ENCODE measurements around the gene FAM174B.

FAM174B gene

DNA sequence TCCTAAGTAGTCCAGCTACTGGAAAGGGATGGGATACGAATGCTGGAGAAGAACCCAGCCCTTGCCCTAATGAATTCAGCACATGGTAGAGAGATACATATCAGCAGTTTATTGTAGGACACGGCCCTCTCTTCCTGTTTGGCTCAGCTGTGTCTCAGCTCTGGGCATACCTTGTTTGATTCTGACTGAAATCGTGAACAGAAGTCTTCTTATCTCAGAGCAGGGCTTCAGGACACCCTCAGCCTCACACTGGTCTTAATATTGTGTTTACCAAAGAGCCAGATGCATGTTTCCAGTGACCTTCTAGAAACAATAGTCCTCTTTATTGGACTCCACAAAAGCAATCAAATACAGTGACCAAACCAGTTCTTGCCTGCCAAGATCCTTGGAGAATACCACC lies 54.7 kb downstream of the FAM174B start:
- DNase-seq (ENCODE audit: low read depth in 2 of 2): no peak

DNA sequence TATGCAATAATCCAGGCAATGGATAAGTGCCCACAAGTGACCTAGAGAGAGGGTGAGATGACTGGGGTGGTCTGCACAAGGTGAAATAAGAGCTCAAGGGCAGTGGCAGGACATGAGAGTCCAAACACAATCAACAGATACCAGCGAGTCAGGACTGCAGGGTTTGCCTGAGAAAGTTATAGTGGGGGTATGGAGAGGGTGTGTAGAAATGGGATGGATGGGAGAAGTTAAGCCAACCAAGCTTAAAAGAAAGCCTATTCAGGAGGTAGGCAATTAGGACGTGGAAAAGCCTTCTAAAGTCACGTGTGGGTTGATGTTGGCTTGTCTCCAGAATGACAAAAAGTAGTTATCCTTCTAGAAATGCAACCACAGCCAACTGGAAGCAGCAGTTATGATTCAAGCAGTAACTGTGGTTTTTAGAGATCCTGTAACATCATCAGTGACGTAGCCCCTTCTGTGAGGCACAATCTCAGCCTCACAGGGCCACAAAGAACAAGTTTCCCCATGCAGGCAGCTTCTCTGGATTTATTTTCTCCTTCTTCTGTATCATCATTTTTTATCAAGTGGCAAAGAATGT lies 56.1 kb downstream of the FAM174B start:
- DNase-seq (ENCODE audit: low read depth in 2 of 2): no peak

DNA sequence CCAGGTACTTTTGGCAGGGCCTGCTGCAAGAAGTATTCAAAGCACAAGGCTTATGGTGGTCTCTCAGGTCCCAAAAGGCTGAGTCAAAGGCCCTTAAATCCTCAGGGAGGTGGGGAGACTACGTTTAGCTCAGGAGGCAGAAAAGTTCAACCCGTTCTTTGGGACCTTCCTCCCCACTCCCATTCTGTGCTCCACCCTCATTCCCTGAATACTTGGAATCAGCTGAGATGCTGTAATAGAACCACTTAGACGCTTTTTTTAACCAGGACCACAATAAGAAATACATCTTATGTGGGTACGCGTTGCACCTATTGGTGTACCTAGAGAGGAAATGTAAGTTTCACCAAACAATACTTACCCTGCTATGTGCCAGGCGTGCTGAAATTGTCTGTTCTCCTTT lies 58.0 kb downstream of the FAM174B start:
- no peak for DNase-seq (ENCODE audit: low read depth in 2 of 2)

DNA sequence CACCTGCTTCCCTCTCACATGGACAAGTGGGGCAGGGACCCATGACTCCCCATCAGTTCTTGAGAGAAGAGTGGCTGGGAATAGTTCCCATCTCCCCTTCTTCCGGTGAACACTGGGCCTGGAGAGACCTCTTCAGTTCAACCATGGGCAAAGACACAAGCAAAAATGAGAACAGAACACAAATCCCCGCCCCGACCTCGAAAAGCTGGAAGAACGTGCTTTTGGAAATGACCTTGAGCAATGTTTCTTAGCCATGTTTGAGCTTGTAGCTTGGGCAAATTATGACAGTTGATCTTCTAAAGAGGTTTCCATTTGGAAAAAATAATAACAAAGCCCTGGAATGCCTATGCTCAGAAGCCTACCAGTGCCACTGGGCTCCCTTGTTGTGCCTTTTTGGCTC lies 59.0 kb downstream of the FAM174B start:
- DNase-seq (ENCODE audit: low read depth in 2 of 2): no peak

DNA sequence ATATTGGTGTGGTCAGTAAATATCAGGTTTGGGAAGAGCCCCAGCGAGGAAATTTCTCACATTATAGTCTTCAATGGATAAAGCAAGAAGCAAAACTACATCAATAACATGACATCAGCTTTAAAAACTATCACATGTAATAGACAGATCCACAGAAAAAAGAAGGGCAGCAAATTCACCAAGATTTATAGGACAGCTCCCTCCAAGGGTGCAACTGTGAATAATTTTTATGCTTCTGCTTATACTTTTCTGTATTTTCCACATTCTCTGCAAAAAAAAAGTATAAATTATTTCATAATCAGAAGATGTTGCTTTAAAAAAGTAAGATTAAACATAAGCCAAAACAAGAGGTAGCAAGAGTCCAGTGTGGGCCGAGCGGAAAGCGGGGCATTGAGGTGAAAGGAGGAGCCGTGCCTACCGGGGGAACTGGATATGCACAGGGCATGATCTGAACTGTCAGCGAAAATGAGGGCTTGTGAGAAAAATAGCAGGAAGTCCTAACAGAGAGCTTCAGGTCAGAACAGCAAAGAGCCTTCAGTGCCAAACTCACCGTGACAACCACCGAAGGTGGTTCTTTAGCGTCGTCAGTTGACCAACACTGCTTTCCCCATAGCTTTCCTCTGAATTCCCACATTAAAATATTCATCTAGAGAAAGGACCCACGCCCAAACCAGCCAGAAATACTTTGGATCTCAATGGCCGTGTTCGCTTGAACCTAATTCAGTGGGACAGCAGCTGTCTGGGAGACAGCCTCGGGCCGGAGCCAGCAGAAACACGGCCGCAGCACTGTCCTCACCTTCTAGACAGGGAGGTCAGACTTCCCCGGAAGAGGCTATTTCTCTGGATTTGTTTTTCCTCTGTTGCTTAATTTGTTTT lies 59.8 kb downstream of the FAM174B start:
- DNase-seq (ENCODE audit: low read depth in 2 of 2): no peak

DNA sequence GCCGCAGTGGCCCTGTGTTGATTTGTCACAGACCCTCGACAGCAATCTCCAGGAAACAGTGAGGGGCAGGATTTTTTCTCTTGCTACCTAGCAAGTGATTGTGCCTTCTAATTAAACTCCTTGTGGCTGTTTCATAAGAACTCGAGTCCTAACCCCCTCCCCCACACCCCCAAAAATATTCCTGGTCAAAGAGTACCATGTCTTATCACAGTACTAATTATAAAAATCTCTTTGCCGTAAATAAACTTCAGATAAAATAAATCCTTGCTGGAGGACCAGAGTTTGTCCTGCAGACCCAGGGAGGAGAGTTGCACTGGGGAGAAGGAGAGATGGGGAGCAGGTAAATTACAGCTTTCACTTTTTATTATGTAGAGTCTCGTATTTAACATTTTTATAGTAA lies 64.3 kb downstream of the FAM174B start:
- DNase-seq (ENCODE audit: low read depth in 2 of 2): no peak

DNA sequence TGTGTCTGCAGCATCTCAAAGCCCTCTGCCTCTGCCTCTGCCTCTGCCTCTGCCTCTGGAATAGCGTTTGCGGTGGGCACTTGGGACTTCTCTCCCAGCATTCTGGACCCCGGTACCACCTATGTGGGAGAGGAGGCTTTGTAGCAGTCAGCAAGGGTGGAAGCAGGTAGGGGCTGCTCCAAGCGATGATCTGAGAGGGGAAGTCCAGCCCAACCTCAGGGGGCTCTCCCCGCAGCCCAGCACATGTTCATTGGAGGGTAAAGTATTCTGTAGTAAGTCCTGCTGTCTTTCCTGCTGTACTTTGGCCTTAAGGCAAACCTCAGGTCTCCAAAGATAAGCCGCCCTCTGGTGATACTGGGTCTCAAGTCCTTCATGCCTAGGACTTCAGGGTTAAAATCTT lies 68.6 kb downstream of the FAM174B start:
- DNase-seq (ENCODE audit: low read depth in 2 of 2): no peak

DNA sequence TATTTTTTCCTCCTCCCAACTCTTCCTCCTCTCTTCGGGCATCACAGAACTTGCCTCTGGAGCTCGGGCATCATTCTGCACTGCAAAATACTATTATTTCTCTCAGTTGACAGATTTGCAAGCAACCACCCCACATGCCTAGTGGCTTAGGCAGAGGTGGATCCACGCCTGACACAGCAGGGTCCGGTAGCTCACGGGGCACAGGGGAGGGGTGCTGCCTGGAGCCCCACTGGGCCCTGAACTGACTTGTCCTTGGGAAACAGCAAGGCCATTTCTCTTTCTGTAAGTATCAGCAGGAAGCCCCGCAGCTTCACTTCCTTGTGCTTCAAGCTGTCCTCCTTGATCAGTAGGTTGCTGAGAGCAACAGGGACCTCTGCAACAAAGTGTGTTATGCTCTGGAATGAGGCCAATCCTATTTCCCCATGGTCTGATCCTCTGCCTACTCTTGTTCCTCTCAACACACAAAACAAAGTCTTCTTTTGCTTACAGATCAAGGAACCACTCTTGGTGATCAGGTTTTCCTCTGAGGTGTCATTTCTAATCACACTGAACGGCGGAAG lies 69.1 kb downstream of the FAM174B start:
- DNase-seq (ENCODE audit: low read depth in 2 of 2): no peak

DNA sequence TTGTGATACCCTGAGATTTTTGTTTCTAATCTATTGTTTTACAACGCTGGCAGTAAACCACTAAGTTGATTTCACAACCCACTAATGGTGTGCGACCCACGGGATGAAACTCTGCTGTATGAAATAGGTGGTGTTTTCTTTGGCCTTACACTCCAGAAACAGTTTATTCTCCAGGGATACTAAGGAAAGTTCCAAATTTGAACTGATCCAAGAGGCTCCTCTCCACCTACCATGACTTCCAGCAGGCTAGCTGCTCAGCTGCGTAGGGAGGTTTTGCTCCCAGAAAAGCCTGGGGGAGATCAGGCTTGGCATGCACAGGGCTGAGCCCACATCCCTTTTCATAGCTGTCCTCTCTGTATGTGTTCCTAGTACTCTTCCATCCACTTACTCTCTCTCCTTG lies 71.5 kb downstream of the FAM174B start:
- DNase-seq (ENCODE audit: low read depth in 2 of 2): no peak

DNA sequence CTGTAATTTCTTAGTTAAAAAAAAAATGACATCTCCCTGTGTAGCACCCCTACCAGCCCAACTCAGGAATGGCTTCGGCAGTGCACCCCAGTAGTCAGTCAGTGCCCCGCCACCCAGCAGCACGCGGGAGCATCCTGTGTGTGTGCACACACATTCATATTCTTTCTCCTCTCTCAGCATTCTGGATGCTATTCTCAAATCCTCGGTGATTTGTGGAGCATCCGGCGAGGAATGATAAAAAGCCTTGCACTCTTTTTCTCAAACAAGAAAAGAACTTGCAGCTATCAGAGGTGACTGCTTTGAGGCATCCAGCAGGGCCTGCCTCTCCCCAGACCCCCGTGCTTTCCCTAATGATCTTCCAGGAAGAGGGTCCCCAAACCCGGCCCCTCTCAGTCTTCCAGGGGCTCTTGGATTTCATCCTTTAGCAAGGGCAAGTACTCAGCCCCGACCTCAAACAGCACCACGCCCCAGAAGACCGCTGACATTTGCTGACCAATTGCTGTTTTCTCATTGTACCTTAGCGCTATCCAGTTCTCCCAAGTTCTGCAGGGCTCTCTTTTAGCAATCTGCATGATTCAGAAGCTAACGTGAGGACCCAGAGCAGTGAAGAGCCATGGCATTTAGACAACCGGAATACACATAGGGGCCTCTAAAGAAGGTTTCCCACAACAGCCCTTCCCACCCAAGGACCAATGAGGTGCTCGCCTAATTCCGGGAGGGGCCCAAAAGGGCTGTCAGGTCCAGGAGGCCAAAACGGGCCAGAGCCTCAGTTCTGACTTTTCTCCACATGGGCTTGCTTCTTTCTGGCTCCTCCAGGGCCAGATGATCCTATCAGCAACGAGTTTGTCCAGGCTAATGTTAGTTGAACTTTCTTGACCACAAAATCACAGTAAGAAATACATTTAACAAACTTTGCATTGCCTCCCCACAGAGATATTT lies 72.2 kb downstream of the FAM174B start:
- DNase-seq (ENCODE audit: low read depth in 2 of 2): no peak

DNA sequence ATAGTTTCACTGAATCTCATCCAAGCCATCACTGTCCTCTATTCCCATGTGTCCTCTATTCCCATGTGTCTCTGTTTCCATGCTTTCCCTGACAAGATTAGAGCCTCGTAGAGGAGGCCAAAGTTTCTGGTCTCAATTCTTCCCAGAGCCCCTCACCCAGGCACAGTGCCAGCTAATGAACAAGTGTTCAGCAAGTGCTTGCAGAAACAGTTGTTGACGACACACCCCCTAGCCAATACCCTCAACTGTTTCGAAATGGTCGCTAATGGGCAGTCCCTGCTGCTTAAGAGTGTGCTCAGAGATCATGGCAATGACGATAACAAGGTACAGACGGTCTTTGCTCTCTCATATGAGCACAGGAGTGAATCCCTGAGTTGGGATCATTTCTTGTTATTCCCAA lies 73.4 kb downstream of the FAM174B start:
- no peak for DNase-seq (ENCODE audit: low read depth in 2 of 2)

DNA sequence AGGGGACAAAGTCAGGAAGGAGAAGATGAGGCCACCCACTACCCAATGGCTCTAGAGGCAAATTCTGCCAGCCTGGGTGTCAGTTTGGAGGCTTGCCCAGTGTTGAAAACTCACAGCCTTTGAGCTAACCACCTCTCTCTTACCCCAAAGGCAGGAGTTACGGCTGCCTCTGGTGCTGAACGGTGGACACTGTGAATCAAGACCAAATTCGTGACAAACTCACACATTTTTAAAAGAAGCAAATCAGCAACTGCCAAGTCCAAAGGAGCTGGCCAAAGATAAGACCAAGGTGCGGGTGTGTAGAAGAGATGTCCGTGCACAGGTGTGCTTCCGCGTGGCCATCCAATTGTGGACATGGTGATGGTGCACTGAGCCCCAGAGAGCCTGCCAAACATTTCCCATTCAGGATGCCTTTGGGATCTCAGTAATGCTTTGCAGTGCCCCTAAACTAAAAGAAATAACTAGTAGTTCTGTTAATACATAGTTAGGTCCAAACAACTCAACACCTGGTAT lies 74.6 kb downstream of the FAM174B start:
- no peak for DNase-seq (ENCODE audit: low read depth in 2 of 2)

DNA sequence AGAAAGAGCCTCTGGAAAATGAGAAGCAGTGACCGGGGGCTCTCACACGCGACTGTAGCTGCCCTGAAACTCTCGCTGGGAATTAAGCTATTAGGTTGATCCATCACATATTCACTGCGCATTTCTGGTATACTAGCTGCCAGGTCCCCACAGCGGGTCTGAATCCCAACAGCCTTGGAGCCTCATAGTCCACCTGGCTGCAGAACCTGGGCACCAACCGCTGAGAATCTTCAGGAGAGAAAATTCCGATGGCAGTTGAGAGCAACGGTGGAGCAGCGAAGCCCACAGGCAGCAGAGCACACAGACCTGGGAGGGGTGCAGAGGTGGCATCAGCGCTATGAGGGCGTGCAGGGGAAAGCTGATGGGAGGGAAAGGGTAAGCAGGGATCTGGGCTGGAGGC lies 75.1 kb downstream of the FAM174B start:
- no peak for DNase-seq (ENCODE audit: low read depth in 2 of 2)

DNA sequence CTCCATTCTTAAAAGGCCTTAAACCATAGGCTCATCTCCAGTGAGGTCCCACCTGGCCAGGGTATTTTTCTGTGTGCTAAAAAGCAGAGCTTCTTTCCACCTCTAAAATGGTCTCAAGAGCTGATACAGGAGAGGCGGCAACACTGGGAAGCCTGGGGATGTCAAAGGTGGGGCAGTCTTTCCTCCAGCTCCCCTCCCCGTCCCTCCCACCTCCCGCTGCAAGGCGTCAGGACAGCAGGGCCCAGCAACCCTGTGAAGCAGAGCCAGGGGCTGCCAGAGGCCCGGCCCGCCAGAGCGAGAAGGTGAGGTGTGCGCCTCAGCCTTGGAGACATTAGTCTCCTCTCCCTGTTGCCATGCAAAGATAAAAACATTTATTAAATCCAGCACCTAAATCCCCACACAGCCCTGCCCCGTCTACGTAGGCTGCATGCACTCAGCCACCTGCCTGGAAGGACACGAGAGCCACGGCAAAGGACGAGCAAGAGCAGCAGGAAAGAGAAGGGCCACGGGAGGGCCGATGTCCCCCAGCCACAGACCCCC lies 75.6 kb downstream of the FAM174B start:
- no peak for DNase-seq (ENCODE audit: low read depth in 2 of 2)

DNA sequence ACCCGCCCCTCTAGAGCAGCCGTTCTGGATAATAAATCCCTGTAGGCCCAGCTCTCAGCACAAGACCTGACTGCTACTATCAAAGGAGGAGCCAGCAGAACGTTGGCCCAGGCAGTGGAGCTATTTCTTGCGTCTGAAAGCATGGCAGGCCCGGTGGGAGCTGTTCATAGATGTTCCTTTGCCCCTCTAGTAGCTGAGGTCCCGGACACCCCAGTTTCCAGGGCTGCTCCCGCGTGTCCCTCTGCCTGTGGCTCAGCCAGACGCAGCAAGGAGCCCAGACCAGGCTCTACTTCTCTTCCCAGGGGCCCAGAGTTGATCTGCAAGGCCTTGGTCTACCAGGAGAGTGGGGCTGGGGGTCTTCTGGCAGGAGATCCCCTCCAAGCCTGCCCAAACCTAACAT lies 76.1 kb downstream of the FAM174B start:
- no peak for DNase-seq (ENCODE audit: low read depth in 2 of 2)

DNA sequence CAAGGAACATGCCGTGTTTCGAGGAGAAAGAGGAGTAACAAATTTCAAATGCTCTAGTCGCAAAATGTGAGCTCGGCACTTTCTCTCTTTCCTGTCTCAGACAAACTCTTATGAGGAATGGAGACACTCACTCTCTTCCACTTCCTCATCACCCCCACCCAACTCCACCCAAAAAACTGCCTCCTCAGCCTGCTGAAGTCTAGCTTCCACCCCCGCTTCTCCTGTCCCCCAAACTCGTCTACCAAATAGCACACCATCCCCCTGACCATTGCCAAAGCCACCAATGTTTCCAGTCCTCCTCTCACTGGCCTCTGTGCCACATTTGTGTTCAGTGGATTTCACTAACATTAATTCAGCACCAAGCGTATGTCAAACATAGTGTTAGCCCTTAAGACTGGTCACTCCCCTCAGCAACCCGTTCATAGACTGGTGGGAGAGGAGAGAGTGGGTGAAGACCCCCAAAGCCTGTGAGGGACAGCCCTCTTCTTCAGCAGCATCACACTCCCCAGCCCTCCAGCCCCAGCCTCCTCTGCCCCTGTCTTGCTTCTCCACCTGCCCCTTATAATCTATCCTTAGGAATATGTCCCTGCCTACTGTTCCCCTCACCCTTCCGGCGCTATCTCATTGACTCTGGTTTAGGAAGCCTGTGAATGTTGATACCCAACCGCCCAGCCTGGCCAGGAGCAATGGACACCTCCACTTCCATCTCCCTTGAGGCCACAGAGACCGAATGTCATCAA lies 77.3 kb downstream of the FAM174B start:
- DNase-seq (ENCODE audit: low read depth in 2 of 2): no peak

DNA sequence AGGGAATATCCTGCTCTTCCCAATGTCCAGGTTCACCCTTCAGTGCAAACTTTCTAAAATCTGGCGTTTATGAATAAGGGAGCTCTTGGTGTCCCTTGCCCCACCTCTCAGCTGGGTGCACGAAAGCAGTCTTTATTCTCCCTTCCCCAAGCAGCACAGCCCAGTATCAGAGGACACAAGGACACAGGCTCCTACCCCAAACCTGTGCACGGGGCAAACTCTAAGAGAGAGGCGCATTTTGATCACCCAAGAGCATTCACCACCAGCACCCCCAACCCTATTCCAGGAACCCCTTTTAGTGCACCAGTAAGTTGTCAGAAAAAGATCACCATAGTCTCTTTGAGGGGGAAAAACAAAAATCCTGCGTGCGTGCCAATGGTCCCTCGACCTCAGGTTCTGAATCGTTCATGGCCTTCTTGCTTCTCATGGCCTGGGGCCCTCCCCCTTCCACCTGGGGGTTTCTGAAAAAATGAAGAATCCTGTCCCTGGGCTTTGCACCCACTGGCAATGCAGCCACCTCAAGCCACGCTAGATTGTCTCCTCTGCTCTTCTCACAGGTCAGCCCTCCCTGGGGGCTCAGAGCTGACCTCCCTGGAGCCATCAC lies 78.9 kb downstream of the FAM174B start:
- no peak for DNase-seq (ENCODE audit: low read depth in 2 of 2)

DNA sequence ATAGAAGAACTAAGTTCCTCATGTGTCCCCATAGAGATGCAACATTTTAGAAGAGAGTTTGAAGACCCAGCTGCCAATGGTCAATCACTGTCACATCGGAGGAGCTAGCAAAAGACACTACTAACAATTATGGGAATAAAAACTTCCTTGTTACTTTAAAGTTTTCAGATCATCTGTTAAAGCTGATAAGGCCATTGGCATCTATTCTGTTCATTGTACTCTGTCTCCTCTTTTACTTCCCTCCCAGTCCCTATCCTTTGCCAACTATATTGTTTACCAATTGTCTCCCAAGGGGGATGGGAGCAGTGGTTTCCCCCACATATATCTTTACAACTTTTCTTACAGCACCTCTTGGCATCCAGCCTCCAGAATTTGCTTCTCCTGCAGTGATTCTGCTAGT lies 81.0 kb downstream of the FAM174B start:
- DNase-seq (ENCODE audit: low read depth in 2 of 2): no peak

DNA sequence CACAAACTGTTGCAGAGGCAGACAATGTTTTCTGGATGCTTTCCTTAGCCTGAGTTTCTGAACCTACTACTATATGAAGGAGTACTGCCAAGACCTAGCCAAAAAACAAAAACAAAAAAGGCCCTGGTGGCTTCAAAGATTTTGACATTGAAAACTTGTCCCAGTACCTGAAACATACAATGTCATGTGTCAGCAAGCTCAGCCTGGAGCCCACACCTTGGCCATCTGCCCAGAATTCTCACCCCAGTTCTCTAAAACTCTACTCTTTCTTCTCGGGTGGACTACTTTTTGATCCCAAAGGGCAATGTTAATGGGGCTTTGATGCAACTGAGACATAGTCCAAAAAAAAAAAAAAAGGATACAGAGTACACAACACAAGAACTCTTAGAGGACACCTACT lies 81.4 kb downstream of the FAM174B start:
- no peak for DNase-seq (ENCODE audit: low read depth in 2 of 2)

DNA sequence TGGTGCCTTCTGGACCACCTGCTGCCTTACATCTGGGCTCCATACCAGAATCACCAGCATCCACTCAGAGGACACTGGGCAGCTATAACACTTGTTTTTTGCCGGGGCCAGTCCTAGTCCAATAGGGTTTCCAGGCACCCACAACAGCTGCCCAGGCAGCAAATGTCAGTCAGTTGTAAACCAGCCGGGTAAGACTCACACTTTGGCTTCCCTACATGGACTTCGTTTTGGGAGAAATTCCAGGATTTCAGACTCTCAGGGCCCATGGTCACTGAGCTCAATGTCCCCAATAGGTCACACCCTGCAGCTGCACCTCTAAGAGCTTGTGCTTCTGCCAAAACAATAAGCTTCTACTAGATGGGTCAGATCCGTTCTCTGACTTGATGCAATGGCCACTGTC lies 83.8 kb downstream of the FAM174B start:
- DNase-seq (ENCODE audit: low read depth in 2 of 2): no peak

DNA sequence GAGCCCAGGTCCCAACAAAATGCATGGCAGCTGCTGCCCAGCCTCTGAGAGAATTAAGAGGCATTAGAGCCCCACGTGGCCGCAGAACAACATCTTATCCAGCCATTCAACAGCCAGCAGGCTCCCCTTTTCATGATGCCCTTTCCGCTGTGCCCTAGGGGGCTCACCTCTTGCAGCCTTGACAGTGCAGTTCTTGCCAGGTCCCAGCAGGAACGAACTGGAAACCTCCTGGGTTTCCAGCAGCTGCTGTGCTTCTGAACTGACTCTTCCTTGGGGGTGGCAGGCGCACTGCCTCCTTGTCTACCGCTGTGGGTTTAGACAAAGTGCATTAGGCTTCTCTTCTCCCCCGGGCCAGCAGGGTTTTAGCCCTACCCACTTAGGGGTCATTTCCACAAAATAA lies 85.2 kb downstream of the FAM174B start:
- DNase-seq (ENCODE audit: low read depth in 2 of 2): no peak
